Activated B cell treated with CpG ODN at 0.5 μM for 24 hours (primary cell): ENCODE results near the gene KREMEN1. TPM values are rescaled to one million over a fixed set of nuclear protein-coding genes. Genes with fewer than 3 reads are reported as not detected.

Experiments used
- ATAC-seq: fragments of 200-7000 bp; cut with Tn5 transposase; one replicate; pipeline ENCODE4 v1.10.0; 2021; ENCODE audit warnings: low read depth, mild to moderate bottlenecking, moderate library complexity
- CTCF ChIA-PET: fragments of 350-600 bp; sonication (Branson Sonifier 250); formaldehyde crosslinking; loops from one replicate; lab custom pipeline; 2021; ENCODE audit warnings: antibody characterized with exemption; lab: Charles Lee
- POLR2A ChIA-PET: fragments of 350-600 bp; sonication (Branson Sonifier 250); formaldehyde crosslinking; loops from one replicate; lab custom pipeline; 2021; ENCODE audit warnings: antibody characterized with exemption; lab: Charles Lee
- DNase-seq: peaks from one replicate; pipeline ENCODE4 v3.0.0; 2022
- H3K27ac Mint-ChIP-seq: one replicate; pipeline ENCODE4 v1.8.0; 2020; ENCODE audit warnings: mixed read lengths
- H3K27me3 Mint-ChIP-seq: one replicate; pipeline ENCODE4 v1.8.0; 2021; ENCODE audit warnings: mixed read lengths
- H3K36me3 Mint-ChIP-seq: one replicate; pipeline ENCODE4 v1.8.0; 2021; ENCODE audit warnings: low read depth, mixed read lengths
- H3K4me1 Mint-ChIP-seq: one replicate; pipeline ENCODE4 v1.8.0; 2021; ENCODE audit warnings: mixed read lengths
- H3K4me3 Mint-ChIP-seq: one replicate; pipeline ENCODE4 v1.8.0; 2020; ENCODE audit warnings: mild to moderate bottlenecking, mixed read lengths
- H3K9me3 Mint-ChIP-seq: one replicate; pipeline ENCODE4 v1.8.0; 2020; ENCODE audit warnings: mixed read lengths
- CTCF ChIP-seq: fragments of 200-600 bp; IDR thresholded peaks from one replicate; pipeline ENCODE4 v1.8.0; 2022; ENCODE audit warnings: antibody characterized with exemption, mild to moderate bottlenecking
- intact Hi-C: fragments of 100-400 bp; cut with micrococcal nuclease; formaldehyde crosslinking; loops from one replicate; pipeline ENCODE4 v1.15.1; 2024
- total RNA-seq: library from RNA; stranded (reverse); gene quantifications from 2 replicates; pipeline ENCODE4 v1.2.3, GENCODE V29; 2022

The KREMEN1 gene
- total RNA-seq, 1 donor from 2014 or later, result not detected

GRCh38 chr22:29216873-29217666 lies 144.2 kb downstream of the KREMEN1 start:
- no peak overlapping the region for H3K4me3 Mint-ChIP-seq
- ATAC-seq, result no peak

More at GRCh38 chr22:29216873-29217666, 144.2 kb downstream of the KREMEN1 start:
- DNase-seq, result no peak
- H3K27ac Mint-ChIP-seq, result no peak overlapping the region
- peaks cover 44% of the 10 kb centered on the region for H3K27me3 Mint-ChIP-seq
- TF ChIP-seq CTCF, result no peak
- H3K4me1 Mint-ChIP-seq, result no peaks in the 10 kb centered on the region
- H3K36me3 Mint-ChIP-seq, result no peaks in the 10 kb centered on the region
- intact Hi-C loops, result no loop called here
- ChIA-PET POLR2A (no interaction called here), CTCF (no interaction called here)
- no peaks in the 10 kb centered on the region for H3K9me3 Mint-ChIP-seq

Other genes starting within 250 kb of the KREMEN1 start
- gene ZNRF3, start 189.5 kb upstream of the KREMEN1 start, total RNA-seq, result 0.51 and 0.69 TPM in 2 replicates
- not detected in 2 replicates for gene C22orf31, start 11.2 kb upstream of the KREMEN1 start, total RNA-seq
- gene EMID1, start 132.9 kb downstream of the KREMEN1 start, total RNA-seq, result not detected in 2 replicates
- 17.7 and 17.9 TPM in 2 replicates for gene RHBDD3, start 194.9 kb downstream of the KREMEN1 start, total RNA-seq
- gene EWSR1, start 195.2 kb downstream of the KREMEN1 start, total RNA-seq, result 347 and 382 TPM in 2 replicates
- not detected in 2 replicates for gene GAS2L1, start 233.6 kb downstream of the KREMEN1 start, total RNA-seq
- gene RASL10A, start 242.7 kb downstream of the KREMEN1 start, total RNA-seq, result 0.98 and 1.0 TPM in 2 replicates